Measurements from ENCODE around the gene OR6Q1.

The OR6Q1 gene

GRCh38 chr11:58030653-58031052, at the start of gene OR6Q1:
TSS of gene OR6Q1 (plus strand) at chr11:58030953. CDS start at chr11:58030953, 0 bp downstream.
- H3K27me3 ChIP-seq (ENCODE audit: insufficient read depth, low read length, poor library complexity, severe bottlenecking) = no peaks in the 10 kb centered on the region
- H3K36me3 ChIP-seq (ENCODE audit: insufficient read depth, low read length) = no peaks in the 10 kb centered on the region
- TF ChIP-seq EZH2phosphoT487 (IDR thresholded peaks at IDR 0.05; ENCODE audit: borderline replicate concordance) = no peak
- TF ChIP-seq CTCF (conservative IDR thresholded peaks at IDR 0.05; ENCODE audit: low read length) = no peak
- no peaks in the 10 kb centered on the region for H3K79me2 ChIP-seq (ENCODE audit: insufficient read depth, low read length)
- no peaks in the 10 kb centered on the region for H3K9me2 ChIP-seq (replicated peaks; ENCODE audit: low read depth, low read length)
- H2AFZ ChIP-seq (ENCODE audit: low read length) = no peak within 1 kb of the TSS
- no peaks in the 10 kb centered on the region for H4K20me1 ChIP-seq (ENCODE audit: insufficient read depth, low read length, poor library complexity, severe bottlenecking)
- no peaks in the 10 kb centered on the region for H3K9me3 ChIP-seq (ENCODE audit: insufficient read depth, low read depth, low read length)
- H3K4me3 ChIP-seq (ENCODE audit: low read length, poor library complexity, severe bottlenecking) = no peak within 1 kb of the TSS
- H3K9ac ChIP-seq (ENCODE audit: low read depth, low read length, poor library complexity, severe bottlenecking) = no peak within 1 kb of the TSS
- no peaks in the 10 kb centered on the region for H3F3A ChIP-seq (ENCODE audit: low read depth)
- H3K4me2 ChIP-seq (ENCODE audit: low read depth, low read length, poor library complexity, severe bottlenecking) = no peak within 1 kb of the TSS
- no peaks in the 10 kb centered on the region for H3K4me1 ChIP-seq (ENCODE audit: insufficient read depth, low read length, poor library complexity, severe bottlenecking)

GRCh38 chr11:57981536-57981935, 49.2 kb upstream of the OR6Q1 start:
- Histone ChIP-seq H3K36me3 (ENCODE audit: insufficient read depth, low read length) (no peaks in the 10 kb centered on the region), H3K27me3 (ENCODE audit: insufficient read depth, low read length, poor library complexity, severe bottlenecking) (no peaks in the 10 kb centered on the region), H2AFZ (ENCODE audit: low read length) (no peak overlapping the region), H3K4me3 (ENCODE audit: low read length, poor library complexity, severe bottlenecking) (no peak overlapping the region), H4K20me1 (ENCODE audit: insufficient read depth, low read length, poor library complexity, severe bottlenecking) (no peaks in the 10 kb centered on the region), H3F3A (ENCODE audit: low read depth) (no peaks in the 10 kb centered on the region), H3K9ac (ENCODE audit: low read depth, low read length, poor library complexity, severe bottlenecking) (no peak overlapping the region), H3K4me2 (ENCODE audit: low read depth, low read length, poor library complexity, severe bottlenecking) (no peak overlapping the region), H3K9me2 (replicated peaks; ENCODE audit: low read depth, low read length) (no peaks in the 10 kb centered on the region), H3K9me3 (ENCODE audit: insufficient read depth, low read depth, low read length) (no peaks in the 10 kb centered on the region), H3K79me2 (ENCODE audit: insufficient read depth, low read length) (no peaks in the 10 kb centered on the region), H3K4me1 (ENCODE audit: insufficient read depth, low read length, poor library complexity, severe bottlenecking) (no peaks in the 10 kb centered on the region)
- TF ChIP-seq CTCF (conservative IDR thresholded peaks at IDR 0.05; ENCODE audit: low read length) (no peak), EZH2phosphoT487 (IDR thresholded peaks at IDR 0.05; ENCODE audit: borderline replicate concordance) (no peak)

GRCh38 chr11:57982776-57983175, 48.0 kb upstream of the OR6Q1 start:
- Histone ChIP-seq H3K9ac (ENCODE audit: low read depth, low read length, poor library complexity, severe bottlenecking) (no peak overlapping the region), H3K9me2 (replicated peaks; ENCODE audit: low read depth, low read length) (no peaks in the 10 kb centered on the region), H4K20me1 (ENCODE audit: insufficient read depth, low read length, poor library complexity, severe bottlenecking) (no peaks in the 10 kb centered on the region), H3K4me1 (ENCODE audit: insufficient read depth, low read length, poor library complexity, severe bottlenecking) (no peaks in the 10 kb centered on the region), H3K36me3 (ENCODE audit: insufficient read depth, low read length) (no peaks in the 10 kb centered on the region), H2AFZ (ENCODE audit: low read length) (no peak overlapping the region), H3K27me3 (ENCODE audit: insufficient read depth, low read length, poor library complexity, severe bottlenecking) (no peaks in the 10 kb centered on the region), H3K4me3 (ENCODE audit: low read length, poor library complexity, severe bottlenecking) (no peak overlapping the region), H3K79me2 (ENCODE audit: insufficient read depth, low read length) (no peaks in the 10 kb centered on the region), H3K9me3 (ENCODE audit: insufficient read depth, low read depth, low read length) (no peaks in the 10 kb centered on the region), H3F3A (ENCODE audit: low read depth) (no peaks in the 10 kb centered on the region), H3K4me2 (ENCODE audit: low read depth, low read length, poor library complexity, severe bottlenecking) (no peak overlapping the region)
- no peak for TF ChIP-seq CTCF (conservative IDR thresholded peaks at IDR 0.05; ENCODE audit: low read length)
- no peak for TF ChIP-seq EZH2phosphoT487 (IDR thresholded peaks at IDR 0.05; ENCODE audit: borderline replicate concordance)

Data from Loucy (cell line).